Muscle of leg (tissue), 11 donors: ENCODE results near the gene IFT88. TPM values are rescaled to one million over a fixed set of nuclear protein-coding genes. Genes with fewer than 3 reads are reported as not detected.
"Not testable (repeated sequence)": the region's sequence is repeated elsewhere in the genome, so short reads cannot be mapped to it uniquely, and the experiment has no call there.

Experiments used
- DNase-seq: peaks from one replicate; pipeline ENCODE4 v3.0.0; 2013
- H3K27ac ChIP-seq: one replicate; pipeline ENCODE4 v1.5.1; 2013; ENCODE audit warnings: mild to moderate bottlenecking, low read length, control low read depth
- H3K27me3 ChIP-seq: one replicate; pipeline ENCODE4 v1.6.1; 2013; ENCODE audit warnings: low read length; ENCODE audit not compliant: control insufficient read depth, insufficient read depth
- H3K36me3 ChIP-seq: one replicate; pipeline ENCODE4 v1.6.1; 2013; ENCODE audit warnings: low read length; ENCODE audit not compliant: control insufficient read depth, insufficient read depth
- H3K4me1 ChIP-seq: one replicate; pipeline ENCODE4 v1.6.1; 2013; ENCODE audit warnings: low read length; ENCODE audit not compliant: control insufficient read depth, insufficient read depth
- H3K4me3 ChIP-seq: one replicate; pipeline ENCODE4 v1.5.1; 2013; ENCODE audit warnings: low read length, control low read depth
- H3K9me3 ChIP-seq: replicated peaks from 2 replicates; pipeline ENCODE4 v1.6.1; 2013; ENCODE audit warnings: low read depth, low read length; ENCODE audit not compliant: control insufficient read depth
- WGBS: methylation state at CpG from one replicate; pipeline ENCODE4 v1.1.5; 2013; ENCODE audit warnings: missing lambda C conversion rate; ENCODE audit not compliant: insufficient coverage; 5-methylcytosine and 5-hydroxymethylcytosine counted together
- polyA plus RNA-seq, 8 donors: library from polyadenylated mRNA; unstranded; fragments of 120-200 nt; gene quantifications; one replicate each; pipeline versions ENCODE4 v1.2.1 to v1.2.3, GENCODE V29; 2013; ENCODE audit warnings: inconsistent platforms in 1 of 8, low replicate concordance in 1 of 8; ENCODE audit not compliant: insufficient read length in 8 of 8, insufficient read depth in 1 of 8
- total RNA-seq: library from RNA; stranded (reverse); fragments of 120-200 nt; gene quantifications from one replicate; pipeline ENCODE4 v1.2.4, GENCODE V29; 2013

IFT88 gene
- total and polyA plus RNA-seq, 9 donors: 12.1 to 17.6 (median 13.9) TPM

DNA sequence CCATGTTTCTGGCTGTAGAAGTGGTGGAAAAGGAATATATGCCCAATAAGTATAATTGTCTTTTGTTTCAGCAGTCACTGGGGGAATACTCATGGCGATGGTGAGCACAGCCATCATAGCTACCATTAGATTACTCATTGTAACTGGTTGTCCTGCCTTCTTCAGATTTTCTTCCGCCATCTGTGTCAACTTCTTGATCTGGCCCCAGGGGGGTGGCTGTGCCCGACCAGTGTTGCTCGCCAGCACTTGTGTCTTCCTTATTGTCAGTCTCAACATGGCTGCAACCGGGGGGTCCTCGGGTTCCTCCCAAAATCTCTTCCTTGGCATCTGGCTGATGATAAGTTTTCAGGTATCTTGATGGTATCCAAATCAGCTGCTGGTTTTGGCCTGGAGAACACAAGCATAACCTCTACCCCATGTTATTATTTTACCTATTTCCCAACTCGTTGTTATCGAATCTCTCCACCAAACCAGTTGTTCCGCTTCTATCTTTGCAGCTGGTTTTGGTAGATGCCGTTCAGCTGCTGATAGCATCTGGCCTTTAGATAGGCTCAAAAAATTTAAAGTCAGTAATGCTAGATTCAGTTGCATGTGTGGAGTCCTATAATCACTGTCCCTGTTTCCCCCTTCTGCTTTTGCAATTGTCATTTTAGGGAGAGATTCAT is 113.6 kb downstream of the IFT88 start:
- no peaks in the 10 kb centered on the region for H3K27me3 ChIP-seq
- no peak for DNase-seq
- H3K9me3 ChIP-seq: no peaks in the 10 kb centered on the region
- WGBS: 100% methylated on average over 1 of the region's 10 CpGs
- no peak overlapping the region for H3K4me3 ChIP-seq
- H3K36me3 ChIP-seq: no peaks in the 10 kb centered on the region
- H3K4me1 ChIP-seq: no peaks in the 10 kb centered on the region
- no peak overlapping the region for H3K27ac ChIP-seq

DNA sequence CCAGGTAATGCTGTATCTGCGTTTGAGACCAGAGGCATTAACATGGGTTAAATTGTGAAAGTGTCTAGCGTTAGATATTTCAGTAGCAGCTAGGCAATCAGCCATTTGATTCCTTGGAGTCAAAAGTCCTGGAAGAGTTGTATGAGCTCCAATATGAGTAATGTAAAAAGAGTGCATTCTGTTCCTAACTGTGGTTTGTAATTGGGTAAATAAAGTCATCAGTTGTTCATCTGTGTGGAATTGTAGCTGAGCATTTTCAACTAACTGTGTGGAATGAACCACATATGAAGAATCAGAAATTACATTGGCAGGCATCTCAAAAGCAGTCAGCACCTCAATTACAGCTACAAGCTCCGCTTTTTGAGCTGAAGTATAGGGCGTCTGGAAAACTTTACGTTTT is 114.5 kb downstream of the IFT88 start:
- not testable (repeated sequence) for H3K4me3 ChIP-seq, H3K27ac ChIP-seq, H3K9me3 ChIP-seq, H3K4me1 ChIP-seq, H3K36me3 ChIP-seq, H3K27me3 ChIP-seq
- peak; percentile 61 for DNase-seq
- 20% methylated on average over 2 of the region's 5 CpGs for WGBS

DNA sequence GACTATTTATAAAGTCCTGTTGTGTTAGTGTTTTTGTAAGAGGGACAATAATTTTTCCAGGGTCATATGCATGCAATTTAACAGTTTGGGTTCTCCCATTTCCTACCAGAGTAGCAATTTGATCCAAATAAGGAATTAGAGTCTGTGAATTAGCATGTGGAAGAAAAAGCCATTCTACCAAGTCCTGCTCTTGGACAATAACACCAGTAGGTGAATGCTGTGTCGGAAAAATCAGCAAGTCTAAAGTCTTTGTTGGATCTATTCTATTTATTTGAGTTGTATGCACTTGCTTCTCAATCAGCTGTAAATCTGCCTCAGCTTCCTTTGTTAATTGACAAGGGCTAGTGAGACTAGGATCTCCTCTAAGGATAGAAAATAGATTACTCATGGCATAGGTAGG is 115.1 kb downstream of the IFT88 start:
- WGBS: no CpG with 5 or more reads among the region's 1 CpG
- peak; percentile 46 for DNase-seq
- Histone ChIP-seq H3K36me3 (no peaks in the 10 kb centered on the region), H3K9me3 (no peaks in the 10 kb centered on the region), H3K27me3 (no peaks in the 10 kb centered on the region), H3K4me3 (no peak overlapping the region), H3K27ac (no peak overlapping the region), H3K4me1 (no peaks in the 10 kb centered on the region)

DNA sequence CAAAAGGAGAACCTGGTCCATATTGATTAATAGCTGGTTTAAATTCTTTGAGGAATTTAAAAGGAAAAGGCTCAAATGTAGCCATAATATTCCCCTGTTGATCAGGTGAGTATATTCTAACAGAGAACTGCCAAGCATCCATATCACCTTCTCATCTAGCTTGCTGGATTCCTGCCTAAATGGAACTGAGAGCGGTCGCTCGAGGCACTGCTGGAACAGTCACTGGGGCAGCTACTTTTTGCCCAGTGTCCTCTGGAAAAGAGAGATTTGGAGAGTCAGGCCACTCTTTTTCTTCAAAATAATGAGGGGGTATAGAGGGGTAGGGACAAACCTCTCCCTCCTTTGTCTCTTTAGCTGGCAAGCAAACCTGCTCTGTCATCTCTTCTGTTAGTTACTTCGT is 117.1 kb downstream of the IFT88 start:
- Histone ChIP-seq H3K27ac (no peak overlapping the region), H3K4me1 (no peaks in the 10 kb centered on the region), H3K27me3 (no peaks in the 10 kb centered on the region), H3K36me3 (no peaks in the 10 kb centered on the region), H3K4me3 (no peak overlapping the region), H3K9me3 (no peaks in the 10 kb centered on the region)
- no peak for DNase-seq
- 86% methylated on average over 2 of the region's 4 CpGs for WGBS

DNA sequence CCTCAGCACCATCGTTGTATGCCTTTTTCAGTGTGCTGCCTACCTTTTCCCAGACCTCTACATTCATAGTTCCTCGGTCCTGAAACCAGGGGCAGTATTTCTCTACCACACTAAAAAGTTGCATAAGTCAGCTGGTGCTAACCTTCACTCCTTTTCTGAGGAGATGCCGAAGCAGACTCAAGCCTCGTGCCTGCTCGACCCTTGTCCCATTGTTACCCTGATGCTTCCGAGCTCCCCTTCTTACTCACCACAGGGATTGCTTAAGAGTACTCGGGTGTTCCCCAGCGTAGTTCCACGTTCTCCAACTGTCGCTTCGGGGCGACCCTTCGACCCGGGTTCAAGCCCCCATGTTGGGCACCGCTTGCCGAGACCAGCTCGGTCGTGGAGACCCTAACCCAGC is 117.6 kb downstream of the IFT88 start:
- Histone ChIP-seq H3K27me3 (no peaks in the 10 kb centered on the region), H3K4me3 (no peak overlapping the region)
- 66% methylated on average over 13 of the region's 18 CpGs for WGBS

DNA sequence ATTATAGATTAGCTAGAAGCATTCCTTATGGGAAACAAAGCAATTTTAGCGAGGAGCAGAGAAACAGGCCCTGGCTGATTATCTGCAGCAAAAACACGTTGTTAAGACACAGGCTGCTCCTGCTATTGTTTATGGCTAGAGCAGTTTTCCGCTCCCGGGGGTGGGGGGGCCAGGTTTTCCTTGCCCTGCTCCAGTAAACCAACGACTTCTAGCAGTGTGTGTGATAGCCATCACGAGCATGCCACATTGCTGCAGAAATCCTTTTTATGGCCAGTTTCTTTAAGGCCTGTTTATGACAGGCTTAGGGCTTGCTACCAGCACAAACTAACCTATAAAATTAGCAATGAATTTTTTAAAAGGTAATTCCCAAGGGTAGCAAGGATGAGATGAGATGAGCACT is 118.1 kb downstream of the IFT88 start:
- no peak overlapping the region for H3K4me3 ChIP-seq
- H3K9me3 ChIP-seq: no peaks in the 10 kb centered on the region
- no peak for DNase-seq
- WGBS: 36% methylated on average over 4 of the region's 6 CpGs
- H3K4me1 ChIP-seq: no peaks in the 10 kb centered on the region
- no peaks in the 10 kb centered on the region for H3K36me3 ChIP-seq
- H3K27ac ChIP-seq: no peak overlapping the region
- H3K27me3 ChIP-seq: no peaks in the 10 kb centered on the region

More for the DNA sequence above, 117.6 kb downstream of the IFT88 start:
- Histone ChIP-seq H3K4me1 (no peaks in the 10 kb centered on the region), H3K36me3 (no peaks in the 10 kb centered on the region), H3K27ac (no peak overlapping the region), H3K9me3 (no peaks in the 10 kb centered on the region)
- no peak for DNase-seq

DNA sequence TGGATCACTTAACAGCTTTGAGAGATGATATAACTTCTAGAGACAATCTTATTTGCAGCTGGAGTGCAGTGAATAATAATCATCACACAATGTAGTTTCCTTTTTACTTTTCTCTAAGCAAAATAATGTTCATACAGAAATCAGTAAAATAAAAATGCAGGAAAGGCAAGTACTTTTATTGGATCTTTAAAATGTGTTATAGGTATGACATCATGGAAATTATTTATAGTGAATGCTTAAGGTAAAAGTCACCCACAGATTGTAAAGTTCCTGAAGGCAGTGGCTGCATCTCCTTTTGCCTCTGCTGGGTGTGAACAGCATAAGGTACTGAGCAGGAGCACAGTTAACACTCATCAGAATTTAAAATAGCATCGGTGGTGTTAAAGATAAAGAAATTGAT is 119.2 kb downstream of the IFT88 start:
- Histone ChIP-seq H3K27me3 (no peaks in the 10 kb centered on the region), H3K27ac (no peak overlapping the region), H3K4me3 (no peak overlapping the region), H3K9me3 (no peaks in the 10 kb centered on the region), H3K4me1 (no peaks in the 10 kb centered on the region), H3K36me3 (no peaks in the 10 kb centered on the region)
- no CpG with 5 or more reads among the region's 1 CpG for WGBS
- DNase-seq: no peak

DNA sequence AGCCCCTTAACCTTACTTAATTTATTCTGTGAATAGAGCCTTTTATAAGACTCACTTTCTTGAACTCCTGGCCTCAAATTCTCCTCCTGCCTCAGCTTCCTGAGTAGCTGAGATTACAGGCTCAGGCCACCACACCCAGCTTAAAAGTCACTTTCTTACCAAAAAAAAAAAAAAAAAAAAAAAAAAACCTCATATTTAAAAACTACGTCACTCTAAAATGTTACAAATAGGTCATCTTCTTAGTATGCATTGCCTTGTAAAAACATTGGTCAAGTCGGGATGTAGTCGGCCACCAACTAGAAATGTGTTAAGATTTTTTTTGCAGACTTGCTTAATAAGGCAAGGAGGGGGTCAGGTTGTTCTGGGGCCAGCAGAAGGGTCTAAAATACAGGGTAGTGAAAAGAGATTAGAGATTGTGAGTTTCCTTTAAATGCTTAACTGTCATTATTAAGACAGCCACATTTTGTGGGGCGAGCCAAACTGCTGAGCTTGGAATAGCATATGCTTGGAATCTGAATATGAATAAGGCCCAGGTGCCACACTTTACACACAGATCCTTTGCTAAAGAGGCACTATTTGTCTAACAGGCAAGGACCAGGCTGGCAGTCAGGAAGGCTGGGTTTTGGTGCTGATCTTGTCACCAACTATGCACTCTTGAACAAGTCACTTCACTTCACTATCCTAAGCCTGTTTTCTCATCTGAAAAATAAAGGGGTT is 120.1 kb downstream of the IFT88 start:
- WGBS: 43% methylated on average over 2 of the region's 4 CpGs
- Histone ChIP-seq H3K27me3 (no peaks in the 10 kb centered on the region), H3K9me3 (no peaks in the 10 kb centered on the region), H3K36me3 (peaks cover 2% of the 10 kb centered on the region), H3K4me3 (no peak overlapping the region), H3K4me1 (no peaks in the 10 kb centered on the region), H3K27ac (no peak overlapping the region)
- DNase-seq: no peak

DNA sequence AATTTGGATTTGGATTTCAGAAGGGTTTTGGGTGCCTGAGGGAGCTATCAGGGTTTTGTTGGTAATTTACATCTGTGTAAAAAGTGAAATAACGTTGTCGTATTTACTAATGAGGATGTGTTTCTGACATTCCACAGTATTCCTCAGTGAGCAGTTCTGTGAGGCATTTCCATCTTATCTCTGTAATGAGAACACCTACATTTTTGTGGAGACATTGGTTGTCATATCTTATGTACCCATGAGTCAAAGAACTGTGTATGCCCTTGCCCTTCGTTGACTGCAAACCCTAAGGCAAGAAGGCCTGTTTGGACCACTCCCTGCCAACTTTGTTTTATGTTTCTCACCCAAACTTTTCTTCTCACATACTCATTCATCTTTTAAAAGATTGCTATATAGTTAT is 122.3 kb downstream of the IFT88 start:
- 100% methylated on average over 2 of the region's 3 CpGs for WGBS
- Histone ChIP-seq H3K36me3 (peaks cover 2% of the 10 kb centered on the region), H3K27ac (no peak overlapping the region), H3K9me3 (no peaks in the 10 kb centered on the region), H3K4me1 (no peaks in the 10 kb centered on the region), H3K4me3 (no peak overlapping the region), H3K27me3 (no peaks in the 10 kb centered on the region)
- DNase-seq: no peak

DNA sequence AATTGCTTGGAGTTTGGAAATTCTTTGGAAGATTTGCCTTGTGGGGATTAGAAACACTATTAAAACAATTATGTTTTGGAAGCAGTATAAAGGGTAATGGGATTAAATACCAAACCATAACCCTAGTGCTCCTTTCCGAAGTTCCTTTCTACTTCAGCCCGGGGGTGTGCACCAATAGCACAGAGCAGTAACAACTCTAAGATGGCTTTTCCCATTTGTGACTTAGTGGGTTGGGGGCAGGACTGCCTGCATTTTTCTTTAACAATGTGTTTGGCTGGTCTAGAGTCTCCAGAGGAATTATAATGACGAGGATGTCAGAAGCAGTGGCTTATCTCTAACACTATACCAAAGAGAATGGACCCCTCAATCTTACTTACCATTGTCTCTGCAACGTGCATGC is 124.7 kb downstream of the IFT88 start:
- Histone ChIP-seq H3K36me3 (peaks cover 2% of the 10 kb centered on the region), H3K4me3 (no peak overlapping the region), H3K4me1 (no peaks in the 10 kb centered on the region), H3K9me3 (no peaks in the 10 kb centered on the region), H3K27ac (no peak overlapping the region), H3K27me3 (no peaks in the 10 kb centered on the region)
- no CpG with 5 or more reads among the region's 4 CpGs for WGBS
- no peak for DNase-seq
